ENCODE results near the gene ENTPD6.

The ENTPD6 gene

GRCh38 chr20:25211273-25211672 is 15.8 kb downstream of the ENTPD6 start:
- no peaks in the 10 kb centered on the region for H3K9me3 ChIP-seq (ENCODE audit: control insufficient read depth, low read length)
- H3K27ac ChIP-seq (ENCODE audit: low read depth, low read length, severe bottlenecking): no peak overlapping the region
- H3K4me3 ChIP-seq (ENCODE audit: extremely low read depth, insufficient read depth, low read length, poor library complexity, severe bottlenecking): no peak overlapping the region
- H3K4me1 ChIP-seq (ENCODE audit: control insufficient read depth, insufficient read depth, low read length, poor library complexity, severe bottlenecking): no peaks in the 10 kb centered on the region
- peaks cover 65% of the 10 kb centered on the region for H3K36me3 ChIP-seq (ENCODE audit: control insufficient read depth, insufficient read depth, low read length)
- 100% methylated on average over 1 of the region's 7 CpGs; no CpG with 5 or more reads in 1 of the 2 experiments for WGBS, 2 experiments (ENCODE audit: insufficient coverage in 2 of 2)

- no peak overlapping the region for H3K27ac ChIP-seq (ENCODE audit: low read depth, low read length, severe bottlenecking)
- no peak overlapping the region for H3K4me3 ChIP-seq (ENCODE audit: extremely low read depth, insufficient read depth, low read length, poor library complexity, severe bottlenecking)
- H3K4me1 ChIP-seq (ENCODE audit: control insufficient read depth, insufficient read depth, low read length, poor library complexity, severe bottlenecking): no peaks in the 10 kb centered on the region
- 97% methylated on average over 5 of the region's 5 CpGs; no CpG with 5 or more reads in 1 of the 2 experiments for WGBS, 2 experiments (ENCODE audit: insufficient coverage in 2 of 2)
- no peaks in the 10 kb centered on the region for H3K9me3 ChIP-seq (ENCODE audit: control insufficient read depth, low read length)
- peaks cover 59% of the 10 kb centered on the region for H3K36me3 ChIP-seq (ENCODE audit: control insufficient read depth, insufficient read depth, low read length)
Measured at GRCh38 chr20:25212242-25212641, 16.7 kb downstream of the ENTPD6 start.

- WGBS, 2 experiments (ENCODE audit: insufficient coverage in 2 of 2): 89 to 90% methylated on average over 18 to 20 of the region's 21 CpGs
- Histone ChIP-seq H3K36me3 (ENCODE audit: control insufficient read depth, insufficient read depth, low read length) (peaks cover 64% of the 10 kb centered on the region), H3K4me1 (ENCODE audit: control insufficient read depth, insufficient read depth, low read length, poor library complexity, severe bottlenecking) (no peaks in the 10 kb centered on the region), H3K27ac (ENCODE audit: low read depth, low read length, severe bottlenecking) (no peak overlapping the region), H3K9me3 (ENCODE audit: control insufficient read depth, low read length) (no peaks in the 10 kb centered on the region), H3K4me3 (ENCODE audit: extremely low read depth, insufficient read depth, low read length, poor library complexity, severe bottlenecking) (no peak overlapping the region)
Measured at GRCh38 chr20:25213566-25214425, 18.3 kb downstream of the ENTPD6 start.

GRCh38 chr20:25214426-25214790 is 18.9 kb downstream of the ENTPD6 start:
- no peak overlapping the region for H3K27ac ChIP-seq (ENCODE audit: low read depth, low read length, severe bottlenecking)
- H3K4me3 ChIP-seq (ENCODE audit: extremely low read depth, insufficient read depth, low read length, poor library complexity, severe bottlenecking): no peak overlapping the region
- peaks cover 70% of the 10 kb centered on the region for H3K36me3 ChIP-seq (ENCODE audit: control insufficient read depth, insufficient read depth, low read length)
- no peaks in the 10 kb centered on the region for H3K9me3 ChIP-seq (ENCODE audit: control insufficient read depth, low read length)
- WGBS, 2 experiments (ENCODE audit: insufficient coverage in 2 of 2): 93% methylated on average over 5 of the region's 7 CpGs; no CpG with 5 or more reads in 1 of the 2 experiments
- H3K4me1 ChIP-seq (ENCODE audit: control insufficient read depth, insufficient read depth, low read length, poor library complexity, severe bottlenecking): no peaks in the 10 kb centered on the region

GRCh38 chr20:25214819-25215218 is 19.3 kb downstream of the ENTPD6 start:
- Histone ChIP-seq H3K27ac (ENCODE audit: low read depth, low read length, severe bottlenecking) (no peak overlapping the region), H3K9me3 (ENCODE audit: control insufficient read depth, low read length) (no peaks in the 10 kb centered on the region), H3K36me3 (ENCODE audit: control insufficient read depth, insufficient read depth, low read length) (peaks cover 71% of the 10 kb centered on the region), H3K4me3 (ENCODE audit: extremely low read depth, insufficient read depth, low read length, poor library complexity, severe bottlenecking) (no peak overlapping the region), H3K4me1 (ENCODE audit: control insufficient read depth, insufficient read depth, low read length, poor library complexity, severe bottlenecking) (no peaks in the 10 kb centered on the region)
- WGBS, 2 experiments (ENCODE audit: insufficient coverage in 2 of 2): 95 to 96% methylated on average over 5 of the region's 7 CpGs

GRCh38 chr20:25215521-25215920 is 20.0 kb downstream of the ENTPD6 start:
- WGBS, 2 experiments (ENCODE audit: insufficient coverage in 2 of 2): 96 to 100% methylated on average over 7 to 8 of the region's 10 CpGs

GRCh38 chr20:25216199-25216945 is 20.9 kb downstream of the ENTPD6 start:
- peaks cover 64% of the 10 kb centered on the region for H3K36me3 ChIP-seq (ENCODE audit: control insufficient read depth, insufficient read depth, low read length)

More at GRCh38 chr20:25215521-25215920, 20.0 kb downstream of the ENTPD6 start:
- Histone ChIP-seq H3K4me3 (ENCODE audit: extremely low read depth, insufficient read depth, low read length, poor library complexity, severe bottlenecking) (no peak overlapping the region), H3K27ac (ENCODE audit: low read depth, low read length, severe bottlenecking) (no peak overlapping the region), H3K4me1 (ENCODE audit: control insufficient read depth, insufficient read depth, low read length, poor library complexity, severe bottlenecking) (no peaks in the 10 kb centered on the region), H3K9me3 (ENCODE audit: control insufficient read depth, low read length) (no peaks in the 10 kb centered on the region), H3K36me3 (ENCODE audit: control insufficient read depth, insufficient read depth, low read length) (peaks cover 67% of the 10 kb centered on the region)

GRCh38 chr20:25217161-25218108 is 21.9 kb downstream of the ENTPD6 start:
- H3K36me3 ChIP-seq (ENCODE audit: control insufficient read depth, insufficient read depth, low read length): peaks cover 54% of the 10 kb centered on the region

More at GRCh38 chr20:25216199-25216945, 20.9 kb downstream of the ENTPD6 start:
- no peaks in the 10 kb centered on the region for H3K9me3 ChIP-seq (ENCODE audit: control insufficient read depth, low read length)
- no peak overlapping the region for H3K27ac ChIP-seq (ENCODE audit: low read depth, low read length, severe bottlenecking)
- 95 to 96% methylated on average over 6 to 12 of the region's 16 CpGs for WGBS, 2 experiments (ENCODE audit: insufficient coverage in 2 of 2)
- H3K4me3 ChIP-seq (ENCODE audit: extremely low read depth, insufficient read depth, low read length, poor library complexity, severe bottlenecking): no peak overlapping the region
- H3K4me1 ChIP-seq (ENCODE audit: control insufficient read depth, insufficient read depth, low read length, poor library complexity, severe bottlenecking): peaks cover 2% of the 10 kb centered on the region

GRCh38 chr20:25218109-25218486 is 22.6 kb downstream of the ENTPD6 start:
- Histone ChIP-seq H3K9me3 (ENCODE audit: control insufficient read depth, low read length) (no peaks in the 10 kb centered on the region), H3K4me3 (ENCODE audit: extremely low read depth, insufficient read depth, low read length, poor library complexity, severe bottlenecking) (no peak overlapping the region), H3K4me1 (ENCODE audit: control insufficient read depth, insufficient read depth, low read length, poor library complexity, severe bottlenecking) (peaks cover 13% of the 10 kb centered on the region), H3K36me3 (ENCODE audit: control insufficient read depth, insufficient read depth, low read length) (peaks cover 52% of the 10 kb centered on the region), H3K27ac (ENCODE audit: low read depth, low read length, severe bottlenecking) (no peak overlapping the region)
- WGBS, 2 experiments (ENCODE audit: insufficient coverage in 2 of 2): 93 to 94% methylated on average over 6 to 7 of the region's 8 CpGs

More at GRCh38 chr20:25217161-25218108, 21.9 kb downstream of the ENTPD6 start:
- Histone ChIP-seq H3K9me3 (ENCODE audit: control insufficient read depth, low read length) (no peaks in the 10 kb centered on the region), H3K4me3 (ENCODE audit: extremely low read depth, insufficient read depth, low read length, poor library complexity, severe bottlenecking) (no peak overlapping the region), H3K4me1 (ENCODE audit: control insufficient read depth, insufficient read depth, low read length, poor library complexity, severe bottlenecking) (peaks cover 8% of the 10 kb centered on the region), H3K27ac (ENCODE audit: low read depth, low read length, severe bottlenecking) (no peak overlapping the region)
- 92 to 94% methylated on average over 15 to 20 of the region's 21 CpGs for WGBS, 2 experiments (ENCODE audit: insufficient coverage in 2 of 2)

GRCh38 chr20:25218492-25218891 is 23.0 kb downstream of the ENTPD6 start:
- peaks cover 17% of the 10 kb centered on the region for H3K4me1 ChIP-seq (ENCODE audit: control insufficient read depth, insufficient read depth, low read length, poor library complexity, severe bottlenecking)
- WGBS, 2 experiments (ENCODE audit: insufficient coverage in 2 of 2): 90 to 95% methylated on average over 9 to 12 of the region's 12 CpGs
- no peaks in the 10 kb centered on the region for H3K9me3 ChIP-seq (ENCODE audit: control insufficient read depth, low read length)
- H3K4me3 ChIP-seq (ENCODE audit: extremely low read depth, insufficient read depth, low read length, poor library complexity, severe bottlenecking): no peak overlapping the region
- H3K36me3 ChIP-seq (ENCODE audit: control insufficient read depth, insufficient read depth, low read length): peaks cover 49% of the 10 kb centered on the region
- H3K27ac ChIP-seq (ENCODE audit: low read depth, low read length, severe bottlenecking): no peak overlapping the region
